ENCODE measurements around the gene LYPLA2. TPM values are rescaled to one million over a fixed set of nuclear protein-coding genes. Genes with fewer than 3 reads are reported as not detected.

Gene LYPLA2
- total and polyA plus RNA-seq, 4 donors, result 26.3 to 71.1 (median 43.2) TPM

GRCh38 chr1:23792151-23792945 is 1.4 kb downstream of the LYPLA2 start:
- peaks cover 13 to 38% (median 28%) of the 10 kb centered on the region in 4 donors for H3K4me1 ChIP-seq (ENCODE audit: control insufficient read depth in 4 of 4, insufficient read depth in 4 of 4, low read length in 3 of 4)
- no peak for DNase-seq (ENCODE audit: low spot score)
- 71% methylated on average over 19 of the region's 19 CpGs for WGBS
- no peaks in the 10 kb centered on the region for H3K27me3 ChIP-seq (ENCODE audit: control insufficient read depth in 4 of 4, insufficient read depth in 4 of 4, low read length in 3 of 4)
- H3K9ac ChIP-seq (ENCODE audit: low read depth in 1 of 2, low read length in 2 of 2), result no peak overlapping the region
- peaks cover 4 to 15% (median 7%) of the 10 kb centered on the region in 4 donors for H3K36me3 ChIP-seq (ENCODE audit: control insufficient read depth in 4 of 4, insufficient read depth in 3 of 4, low read depth in 1 of 4, low read length in 3 of 4)
- TF ChIP-seq MAX (IDR thresholded peaks at IDR 0.05) (no peak), FOXA1 (IDR thresholded peaks at IDR 0.05) (no peak), CTCF (IDR thresholded peaks at IDR 0.05; ENCODE audit: low read depth, low read length, missing input control) (no peak), GABPA (IDR thresholded peaks at IDR 0.05 in 1 of 2, conservative IDR thresholded peaks at IDR 0.05 in 1 of 2) (no peak), RXRA (IDR thresholded peaks at IDR 0.05) (no peak), NR2F2 (IDR thresholded peaks at IDR 0.05) (no peak), ZBTB33 (IDR thresholded peaks at IDR 0.05) (no peak), EGR1 (IDR thresholded peaks at IDR 0.05; ENCODE audit: low read depth in 2 of 2) (no peak)
- H3K9me3 ChIP-seq (ENCODE audit: control insufficient read depth in 4 of 4, low read length in 3 of 4), result no peaks in the 10 kb centered on the region
- peak overlapping the region in 2 of 3 donors; percentile 14 to 76 for H3K4me3 ChIP-seq (ENCODE audit: low read depth in 1 of 3, low read length in 3 of 3)
- H3K27ac ChIP-seq (ENCODE audit: low read depth in 1 of 2, low read length in 2 of 2), result peak overlapping the region; percentile 30 to 51

- H3K27ac ChIP-seq (ENCODE audit: low read depth in 1 of 2, low read length in 2 of 2), result peak overlapping the region; percentile 14 to 49
- peaks cover 2 to 18% (median 8%) of the 10 kb centered on the region in 4 donors for H3K36me3 ChIP-seq (ENCODE audit: control insufficient read depth in 4 of 4, insufficient read depth in 3 of 4, low read depth in 1 of 4, low read length in 3 of 4)
- DNase-seq (ENCODE audit: low spot score), result peak; percentile 69
- 53% methylated on average over 16 of the region's 16 CpGs for WGBS
- H3K4me1 ChIP-seq (ENCODE audit: control insufficient read depth in 4 of 4, insufficient read depth in 4 of 4, low read length in 3 of 4), result peaks cover 13 to 41% (median 30%) of the 10 kb centered on the region in 4 donors
- TF ChIP-seq ATF3 (IDR thresholded peaks at IDR 0.05), result no peak
- no peak for TF ChIP-seq GABPA (IDR thresholded peaks at IDR 0.05 in 1 of 2, conservative IDR thresholded peaks at IDR 0.05 in 1 of 2)
- TF ChIP-seq HNF4G (IDR thresholded peaks at IDR 0.05), result no peak
- no peak for TF ChIP-seq CTCF (IDR thresholded peaks at IDR 0.05; ENCODE audit: low read depth, low read length, missing input control)
- TF ChIP-seq NR2F2 (IDR thresholded peaks at IDR 0.05), result no peak
- TF ChIP-seq JUND (IDR thresholded peaks at IDR 0.05), result no peak
- TF ChIP-seq YY1 (IDR thresholded peaks at IDR 0.05), result no peak
- no peak for TF ChIP-seq SP1 (IDR thresholded peaks at IDR 0.05)
- no peak for TF ChIP-seq FOXA2 (IDR thresholded peaks at IDR 0.05)
- no peak for TF ChIP-seq REST (IDR thresholded peaks at IDR 0.05)
- no peak for TF ChIP-seq EGR1 (IDR thresholded peaks at IDR 0.05; ENCODE audit: low read depth in 2 of 2)
- no peak for TF ChIP-seq TAF1 (conservative IDR thresholded peaks at IDR 0.05)
- TF ChIP-seq HNF4A (conservative IDR thresholded peaks at IDR 0.05), result no peak
- no peak for TF ChIP-seq RAD21 (IDR thresholded peaks at IDR 0.05)
- no peak for TF ChIP-seq FOXA1 (IDR thresholded peaks at IDR 0.05)
- no peak overlapping the region for H3K4me3 ChIP-seq (ENCODE audit: low read depth in 1 of 3, low read length in 3 of 3)
- H3K27me3 ChIP-seq (ENCODE audit: control insufficient read depth in 4 of 4, insufficient read depth in 4 of 4, low read length in 3 of 4), result no peaks in the 10 kb centered on the region
- H3K9ac ChIP-seq (ENCODE audit: low read depth in 1 of 2, low read length in 2 of 2), result no peak overlapping the region
- no peaks in the 10 kb centered on the region for H3K9me3 ChIP-seq (ENCODE audit: control insufficient read depth in 4 of 4, low read length in 3 of 4)
Measured at GRCh38 chr1:23793018-23793781, 2.3 kb downstream of the LYPLA2 start.

Data from liver (tissue), 9 donors.